Measurements from ENCODE around the gene ELFN1.

Gene ELFN1

GRCh38 chr7:1696671-1697498 is 26.8 kb downstream of the ELFN1 start:
- Histone ChIP-seq H3K36me3 (ENCODE audit: insufficient read depth, low read length) (no peaks in the 10 kb centered on the region), H3K9me3 (ENCODE audit: control insufficient read depth, insufficient read depth, low read length) (peaks cover 2% of the 10 kb centered on the region; the same call in 1 of the 2 replicates), H3K4me1 (ENCODE audit: insufficient read depth, low read length) (peaks cover 31% of the 10 kb centered on the region; the same call in 1 of the 2 replicates), H3K9ac (ENCODE audit: low read depth, low read length) (no peak overlapping the region)

GRCh38 chr7:1697499-1698125 is 27.5 kb downstream of the ELFN1 start:
- Histone ChIP-seq H3K9ac (ENCODE audit: low read depth, low read length) (no peak overlapping the region), H3K36me3 (ENCODE audit: insufficient read depth, low read length) (no peaks in the 10 kb centered on the region), H3K9me3 (ENCODE audit: control insufficient read depth, insufficient read depth, low read length) (peaks cover 3% of the 10 kb centered on the region; the same call in 1 of the 2 replicates), H3K4me1 (ENCODE audit: insufficient read depth, low read length) (peaks cover 31% of the 10 kb centered on the region; the same call in 1 of the 2 replicates)

- H3K36me3 ChIP-seq (ENCODE audit: insufficient read depth, low read length), result no peaks in the 10 kb centered on the region
- H3K9me3 ChIP-seq (ENCODE audit: control insufficient read depth, insufficient read depth, low read length), result peaks cover 3% of the 10 kb centered on the region; the same call in 1 of the 2 replicates
- H3K9ac ChIP-seq (ENCODE audit: low read depth, low read length), result no peak overlapping the region
- H3K4me1 ChIP-seq (ENCODE audit: insufficient read depth, low read length), result peaks cover 31% of the 10 kb centered on the region; the same call in 1 of the 2 replicates
Observed at GRCh38 chr7:1698201-1698600, 28.1 kb downstream of the ELFN1 start.

- Histone ChIP-seq H3K36me3 (ENCODE audit: insufficient read depth, low read length) (no peaks in the 10 kb centered on the region), H3K9ac (ENCODE audit: low read depth, low read length) (no peak overlapping the region), H3K9me3 (ENCODE audit: control insufficient read depth, insufficient read depth, low read length) (peaks cover 3% of the 10 kb centered on the region; the same call in 1 of the 2 replicates), H3K4me1 (ENCODE audit: insufficient read depth, low read length) (peaks cover 33% of the 10 kb centered on the region; the same call in 1 of the 2 replicates)
Observed at GRCh38 chr7:1698951-1699350, 28.9 kb downstream of the ELFN1 start.

- H3K4me1 ChIP-seq (ENCODE audit: insufficient read depth, low read length), result peaks cover 37% of the 10 kb centered on the region
- H3K36me3 ChIP-seq (ENCODE audit: insufficient read depth, low read length), result no peaks in the 10 kb centered on the region
- no peak overlapping the region for H3K9ac ChIP-seq (ENCODE audit: low read depth, low read length)
- H3K9me3 ChIP-seq (ENCODE audit: control insufficient read depth, insufficient read depth, low read length), result peaks cover 3% of the 10 kb centered on the region; the same call in 1 of the 2 replicates
Observed at GRCh38 chr7:1700086-1700485, 30.0 kb downstream of the ELFN1 start.

GRCh38 chr7:1700536-1701333 is 30.7 kb downstream of the ELFN1 start:
- Histone ChIP-seq H3K4me1 (ENCODE audit: insufficient read depth, low read length) (peaks cover 42% of the 10 kb centered on the region), H3K36me3 (ENCODE audit: insufficient read depth, low read length) (no peaks in the 10 kb centered on the region), H3K9ac (ENCODE audit: low read depth, low read length) (no peak overlapping the region), H3K9me3 (ENCODE audit: control insufficient read depth, insufficient read depth, low read length) (peaks cover 3% of the 10 kb centered on the region; the same call in 1 of the 2 replicates)

GRCh38 chr7:1702652-1703051 is 32.6 kb downstream of the ELFN1 start:
- peaks cover 3% of the 10 kb centered on the region; the same call in 1 of the 2 replicates for H3K9me3 ChIP-seq (ENCODE audit: control insufficient read depth, insufficient read depth, low read length)
- H3K9ac ChIP-seq (ENCODE audit: low read depth, low read length), result no peak overlapping the region
- no peaks in the 10 kb centered on the region; the same call in 1 of the 2 replicates for H3K36me3 ChIP-seq (ENCODE audit: insufficient read depth, low read length)
- peaks cover 32% of the 10 kb centered on the region for H3K4me1 ChIP-seq (ENCODE audit: insufficient read depth, low read length)

GRCh38 chr7:1703441-1703840 is 33.4 kb downstream of the ELFN1 start:
- Histone ChIP-seq H3K4me1 (ENCODE audit: insufficient read depth, low read length) (peaks cover 26% of the 10 kb centered on the region), H3K36me3 (ENCODE audit: insufficient read depth, low read length) (no peaks in the 10 kb centered on the region; the same call in 1 of the 2 replicates), H3K9me3 (ENCODE audit: control insufficient read depth, insufficient read depth, low read length) (peaks cover 3% of the 10 kb centered on the region; the same call in 1 of the 2 replicates), H3K9ac (ENCODE audit: low read depth, low read length) (no peak overlapping the region)

GRCh38 chr7:1703871-1704810 is 34.1 kb downstream of the ELFN1 start:
- Histone ChIP-seq H3K9me3 (ENCODE audit: control insufficient read depth, insufficient read depth, low read length) (peaks cover 6% of the 10 kb centered on the region; the same call in 1 of the 2 replicates), H3K36me3 (ENCODE audit: insufficient read depth, low read length) (no peaks in the 10 kb centered on the region; the same call in 1 of the 2 replicates), H3K9ac (ENCODE audit: low read depth, low read length) (no peak overlapping the region), H3K4me1 (ENCODE audit: insufficient read depth, low read length) (peaks cover 25% of the 10 kb centered on the region)

GRCh38 chr7:1704811-1705738 is 35.0 kb downstream of the ELFN1 start:
- no peak overlapping the region for H3K9ac ChIP-seq (ENCODE audit: low read depth, low read length)

GRCh38 chr7:1705856-1706255 is 35.8 kb downstream of the ELFN1 start:
- H3K9ac ChIP-seq (ENCODE audit: low read depth, low read length), result no peak overlapping the region
- H3K9me3 ChIP-seq (ENCODE audit: control insufficient read depth, insufficient read depth, low read length), result peaks cover 16% of the 10 kb centered on the region
- H3K36me3 ChIP-seq (ENCODE audit: insufficient read depth, low read length), result no peaks in the 10 kb centered on the region; the same call in 1 of the 2 replicates
- H3K4me1 ChIP-seq (ENCODE audit: insufficient read depth, low read length), result peaks cover 25% of the 10 kb centered on the region

More at GRCh38 chr7:1704811-1705738, 35.0 kb downstream of the ELFN1 start:
- Histone ChIP-seq H3K36me3 (ENCODE audit: insufficient read depth, low read length) (no peaks in the 10 kb centered on the region; the same call in 1 of the 2 replicates), H3K4me1 (ENCODE audit: insufficient read depth, low read length) (peaks cover 25% of the 10 kb centered on the region), H3K9me3 (ENCODE audit: control insufficient read depth, insufficient read depth, low read length) (peaks cover 16% of the 10 kb centered on the region)

- Histone ChIP-seq H3K36me3 (ENCODE audit: insufficient read depth, low read length) (no peaks in the 10 kb centered on the region; the same call in 1 of the 2 replicates), H3K9me3 (ENCODE audit: control insufficient read depth, insufficient read depth, low read length) (peaks cover 16% of the 10 kb centered on the region), H3K4me1 (ENCODE audit: insufficient read depth, low read length) (peaks cover 25% of the 10 kb centered on the region), H3K9ac (ENCODE audit: low read depth, low read length) (no peak overlapping the region)
Observed at GRCh38 chr7:1706381-1706720, 36.3 kb downstream of the ELFN1 start.
